Measurements from ENCODE around the gene UBQLN4. TPM values are rescaled to one million over a fixed set of nuclear protein-coding genes. Genes with fewer than 3 reads are reported as not detected.
A peak's percentile ranks its signal among the peaks of the same experiment; 100 is the strongest.

Gene UBQLN4
- total RNA-seq, 1 donor from 2014 or later = 65.0 TPM

GRCh38 chr1:156004843-156005584 lies 48.6 kb downstream of the UBQLN4 start:
- no peaks in the 10 kb centered on the region for H3K27me3 Mint-ChIP-seq
- peak overlapping the region; percentile 73 for H3K27ac Mint-ChIP-seq
- peak; percentile 81 for DNase-seq
- no peaks in the 10 kb centered on the region for H3K9me3 Mint-ChIP-seq
- peaks cover 29% of the 10 kb centered on the region for H3K4me1 Mint-ChIP-seq
- intact Hi-C loops (cut with micrococcal nuclease) = loop anchor here (2.0 to 10.0 kb wide), 2 partner anchors 16 to 50 kb away; partner anchors contain the start of genes LAMTOR2, SSR2 and UBQLN4
- H3K4me3 Mint-ChIP-seq = peak overlapping the region; percentile 55
- peaks cover 19% of the 10 kb centered on the region for H3K36me3 Mint-ChIP-seq (ENCODE audit: low read depth)

GRCh38 chr1:156003923-156004188 lies 49.7 kb downstream of the UBQLN4 start:
- H3K27ac Mint-ChIP-seq = no peak overlapping the region
- no peak overlapping the region for H3K4me3 Mint-ChIP-seq
- no peaks in the 10 kb centered on the region for H3K9me3 Mint-ChIP-seq
- DNase-seq = no peak
- H3K27me3 Mint-ChIP-seq = no peaks in the 10 kb centered on the region
- peaks cover 26% of the 10 kb centered on the region for H3K4me1 Mint-ChIP-seq
- peaks cover 10% of the 10 kb centered on the region for H3K36me3 Mint-ChIP-seq (ENCODE audit: low read depth)
- intact Hi-C loops (cut with micrococcal nuclease) = loop anchor here (2.0 to 10.0 kb wide), 2 partner anchors 17 to 51 kb away; partner anchors contain the start of genes LAMTOR2, SSR2 and UBQLN4

- Mint-ChIP-seq H3K9me3 (no peaks in the 10 kb centered on the region), H3K4me1 (peaks cover 21% of the 10 kb centered on the region), H3K27me3 (no peaks in the 10 kb centered on the region), H3K27ac (no peak overlapping the region), H3K4me3 (no peak overlapping the region), H3K36me3 (ENCODE audit: low read depth) (peaks cover 4% of the 10 kb centered on the region)
- intact Hi-C loops (cut with micrococcal nuclease) = loop anchor here (10.0 kb wide), 1 partner anchor 52 kb away; the partner anchor contains the start of genes LAMTOR2 and UBQLN4
- DNase-seq = no peak
Measured at GRCh38 chr1:156002188-156002911, 51.2 kb downstream of the UBQLN4 start.

GRCh38 chr1:156001662-156002171 lies 51.9 kb downstream of the UBQLN4 start:
- Mint-ChIP-seq H3K4me3 (no peak overlapping the region), H3K27ac (no peak overlapping the region), H3K4me1 (peaks cover 21% of the 10 kb centered on the region), H3K9me3 (no peaks in the 10 kb centered on the region), H3K27me3 (no peaks in the 10 kb centered on the region), H3K36me3 (ENCODE audit: low read depth) (peaks cover 2% of the 10 kb centered on the region)
- intact Hi-C loops (cut with micrococcal nuclease) = loop anchor here (10.0 kb wide), 1 partner anchor 53 kb away; the partner anchor contains the start of genes LAMTOR2 and UBQLN4
- no peak for DNase-seq

GRCh38 chr1:156001021-156001661 lies 52.5 kb downstream of the UBQLN4 start:
- intact Hi-C loops (cut with micrococcal nuclease) = loop anchor here (10.0 kb wide), 1 partner anchor 54 kb away; the partner anchor contains the start of genes LAMTOR2 and UBQLN4
- Mint-ChIP-seq H3K36me3 (ENCODE audit: low read depth) (no peaks in the 10 kb centered on the region), H3K9me3 (no peaks in the 10 kb centered on the region), H3K27me3 (no peaks in the 10 kb centered on the region), H3K4me1 (peaks cover 21% of the 10 kb centered on the region), H3K27ac (no peak overlapping the region), H3K4me3 (no peak overlapping the region)
- DNase-seq = no peak

GRCh38 chr1:155999964-156000363 lies 53.6 kb downstream of the UBQLN4 start:
- Mint-ChIP-seq H3K4me1 (peaks cover 15% of the 10 kb centered on the region), H3K9me3 (no peaks in the 10 kb centered on the region)
- intact Hi-C loops (cut with micrococcal nuclease) = loop anchor here (10.0 kb wide), 1 partner anchor 55 kb away; the partner anchor contains the start of genes LAMTOR2 and UBQLN4

GRCh38 chr1:155996166-155996565 lies 57.4 kb downstream of the UBQLN4 start:
- H3K4me1 Mint-ChIP-seq = peaks cover 4% of the 10 kb centered on the region
- intact Hi-C loops (cut with micrococcal nuclease) = no loop called here
- no peak overlapping the region for H3K4me3 Mint-ChIP-seq
- no peaks in the 10 kb centered on the region for H3K36me3 Mint-ChIP-seq (ENCODE audit: low read depth)
- DNase-seq = no peak
- no peaks in the 10 kb centered on the region for H3K27me3 Mint-ChIP-seq
- no peaks in the 10 kb centered on the region for H3K9me3 Mint-ChIP-seq
- peak overlapping the region; percentile 54 for H3K27ac Mint-ChIP-seq

More at GRCh38 chr1:155999964-156000363, 53.6 kb downstream of the UBQLN4 start:
- Mint-ChIP-seq H3K4me3 (no peak overlapping the region), H3K27ac (no peak overlapping the region), H3K36me3 (ENCODE audit: low read depth) (no peaks in the 10 kb centered on the region), H3K27me3 (no peaks in the 10 kb centered on the region)
- DNase-seq = no peak

GRCh38 chr1:155993595-155993994 lies 60.0 kb downstream of the UBQLN4 start:
- H3K4me1 Mint-ChIP-seq = peaks cover 18% of the 10 kb centered on the region
- H3K9me3 Mint-ChIP-seq = no peaks in the 10 kb centered on the region
- intact Hi-C loops (cut with micrococcal nuclease) = no loop called here
- no peaks in the 10 kb centered on the region for H3K36me3 Mint-ChIP-seq (ENCODE audit: low read depth)
- H3K4me3 Mint-ChIP-seq = no peak overlapping the region
- DNase-seq = no peak
- H3K27me3 Mint-ChIP-seq = no peaks in the 10 kb centered on the region
- H3K27ac Mint-ChIP-seq = no peak overlapping the region

- no peak for DNase-seq
- Mint-ChIP-seq H3K27ac (no peak overlapping the region), H3K4me3 (no peak overlapping the region), H3K4me1 (peaks cover 16% of the 10 kb centered on the region), H3K36me3 (ENCODE audit: low read depth) (no peaks in the 10 kb centered on the region), H3K27me3 (no peaks in the 10 kb centered on the region), H3K9me3 (no peaks in the 10 kb centered on the region)
- intact Hi-C loops (cut with micrococcal nuclease) = no loop called here
Measured at GRCh38 chr1:155990005-155990739, 63.4 kb downstream of the UBQLN4 start.

- peaks cover 16% of the 10 kb centered on the region for H3K4me1 Mint-ChIP-seq
Measured at GRCh38 chr1:155989242-155990004, 64.2 kb downstream of the UBQLN4 start.

More at GRCh38 chr1:155989242-155990004, 64.2 kb downstream of the UBQLN4 start:
- Mint-ChIP-seq H3K27me3 (no peaks in the 10 kb centered on the region), H3K4me3 (no peak overlapping the region), H3K9me3 (no peaks in the 10 kb centered on the region), H3K36me3 (ENCODE audit: low read depth) (no peaks in the 10 kb centered on the region), H3K27ac (no peak overlapping the region)
- intact Hi-C loops (cut with micrococcal nuclease) = loop anchor here (1.0 kb wide), 1 partner anchor 51 kb away; no protein-coding TSS in a partner anchor
- peak; percentile 95 for DNase-seq

Measured in activated CD4-positive, alpha-beta T cell treated with anti-CD3 and anti-CD28 coated beads, Interleukin-2, amount 10 ng/mL, durations not matched to agents 24 days and 14 days (primary cell).